Activated T-cell treated with anti-CD3 and anti-CD28 coated beads for 1 hour (primary cell): ENCODE measurements around the gene LDLRAP1.

ENCODE experiments used
- DNase-seq: peaks from one replicate; pipeline ENCODE4 v3.0.0-alpha.2; 2020; ENCODE audit warnings: low read depth

Gene LDLRAP1

DNA sequence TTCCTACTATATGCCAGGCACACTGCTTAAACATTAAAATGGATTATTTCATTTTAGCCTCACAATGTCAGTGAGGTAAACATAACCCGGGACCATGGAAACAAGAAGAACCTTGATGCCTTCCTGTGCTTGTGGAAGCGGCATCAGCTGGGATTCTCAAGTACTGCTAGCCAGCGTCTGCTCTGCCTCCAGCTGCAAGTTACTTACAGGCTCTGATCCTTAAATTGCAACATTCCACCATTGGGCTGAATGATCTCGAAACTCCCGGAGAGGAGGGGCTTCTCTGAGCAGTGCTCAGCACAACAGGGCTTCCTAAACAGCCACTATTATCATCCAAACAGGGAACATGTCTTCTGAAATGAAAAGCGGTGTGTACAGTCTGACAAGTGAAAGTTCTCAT is 66.5 kb downstream of the LDLRAP1 start:
- no peak for DNase-seq

DNA sequence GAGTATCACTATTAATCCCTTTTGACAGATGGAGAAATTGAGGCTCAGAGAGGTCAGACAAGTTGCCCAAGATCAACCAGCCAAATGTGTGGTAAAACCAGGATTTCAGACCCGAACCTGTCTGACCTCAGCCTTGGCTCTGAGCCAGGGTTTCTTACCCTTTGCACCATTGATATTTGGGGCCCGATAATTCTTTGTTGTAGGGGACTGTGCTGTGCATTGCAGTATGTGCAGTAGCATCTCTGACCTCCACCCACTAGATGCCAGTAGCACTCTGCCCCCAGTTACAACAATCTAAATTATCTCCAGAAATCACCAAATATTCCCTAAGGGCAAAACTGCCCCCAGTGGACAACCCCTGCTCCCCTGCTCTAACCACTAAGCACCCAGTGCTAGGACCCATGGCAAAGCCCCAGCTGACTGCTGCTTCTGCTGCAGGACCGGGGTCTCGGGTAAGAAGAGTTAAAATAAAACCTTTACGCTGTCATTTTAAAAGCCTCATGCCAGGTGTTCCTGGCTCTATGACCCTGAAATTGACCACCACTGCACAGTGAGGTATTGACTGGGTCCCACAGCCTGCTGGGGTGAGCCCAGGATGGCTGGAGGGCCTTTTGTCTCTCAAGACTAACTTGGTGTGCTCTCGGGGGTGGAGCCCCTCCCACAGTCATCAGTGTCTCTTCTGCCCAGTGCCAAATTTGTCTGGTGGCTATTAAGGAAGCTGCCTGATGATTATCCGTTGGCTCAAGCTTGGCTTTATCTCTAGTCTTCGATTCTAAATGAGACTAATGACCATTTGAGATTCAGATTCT is 67.6 kb downstream of the LDLRAP1 start:
- no peak for DNase-seq

DNA sequence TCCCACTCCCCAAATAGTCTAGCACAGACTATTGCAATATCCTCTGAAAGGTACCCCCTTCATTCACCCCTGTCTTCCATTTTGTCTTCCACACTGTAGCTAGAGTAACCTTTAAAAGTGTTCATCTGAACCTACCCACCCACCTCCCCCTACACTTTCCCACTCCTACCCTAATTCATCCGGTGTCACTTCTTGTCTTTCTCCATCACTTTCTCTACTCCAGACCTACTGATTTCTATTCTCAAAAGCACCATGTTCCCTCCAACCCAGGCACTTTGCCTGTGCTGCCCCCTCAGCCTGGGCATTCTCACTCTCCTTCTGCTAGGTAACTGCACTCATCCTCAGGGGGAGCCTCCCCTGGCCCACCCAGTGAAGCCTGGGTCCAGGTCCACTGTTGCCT is 68.4 kb downstream of the LDLRAP1 start:
- DNase-seq = no peak

DNA sequence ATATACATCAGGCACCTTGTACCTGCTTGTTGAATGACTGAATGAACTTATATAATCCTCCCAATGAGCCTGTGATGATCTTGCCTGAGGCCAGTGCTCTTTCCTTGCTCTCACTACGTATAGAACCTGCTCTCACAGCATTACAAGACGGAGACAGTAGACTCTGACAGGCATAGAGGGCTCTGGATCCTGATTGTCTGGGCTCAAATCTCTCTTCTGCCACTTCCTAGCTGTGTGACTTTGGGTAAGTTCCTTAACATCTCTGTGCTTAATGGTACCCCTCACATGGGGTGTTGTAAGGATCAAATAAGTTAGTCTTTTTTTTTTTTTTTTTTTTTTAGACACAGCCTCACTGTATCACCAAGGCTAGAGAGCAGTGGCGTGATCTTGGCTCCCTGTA is 69.0 kb downstream of the LDLRAP1 start:
- DNase-seq = no peak

DNA sequence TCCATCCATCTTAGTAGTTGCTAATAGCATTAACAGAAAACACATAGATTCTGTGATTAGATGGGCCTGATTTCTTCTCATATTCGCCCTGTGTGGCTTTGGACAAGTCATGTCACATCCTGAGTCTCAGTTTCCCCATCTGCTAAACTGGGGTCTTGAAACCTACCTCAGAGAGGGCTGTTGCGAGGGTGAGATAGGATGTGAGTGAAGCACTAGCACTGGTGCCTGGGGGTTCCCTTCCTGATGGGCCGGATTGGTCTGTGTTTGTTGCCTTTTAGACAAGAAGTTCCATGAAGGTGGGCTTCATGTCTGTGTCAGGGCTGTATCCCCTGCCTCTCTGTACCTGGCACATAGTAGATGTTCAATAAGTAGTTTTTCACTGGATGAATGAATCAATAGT is 69.7 kb downstream of the LDLRAP1 start:
- DNase-seq = no peak

DNA sequence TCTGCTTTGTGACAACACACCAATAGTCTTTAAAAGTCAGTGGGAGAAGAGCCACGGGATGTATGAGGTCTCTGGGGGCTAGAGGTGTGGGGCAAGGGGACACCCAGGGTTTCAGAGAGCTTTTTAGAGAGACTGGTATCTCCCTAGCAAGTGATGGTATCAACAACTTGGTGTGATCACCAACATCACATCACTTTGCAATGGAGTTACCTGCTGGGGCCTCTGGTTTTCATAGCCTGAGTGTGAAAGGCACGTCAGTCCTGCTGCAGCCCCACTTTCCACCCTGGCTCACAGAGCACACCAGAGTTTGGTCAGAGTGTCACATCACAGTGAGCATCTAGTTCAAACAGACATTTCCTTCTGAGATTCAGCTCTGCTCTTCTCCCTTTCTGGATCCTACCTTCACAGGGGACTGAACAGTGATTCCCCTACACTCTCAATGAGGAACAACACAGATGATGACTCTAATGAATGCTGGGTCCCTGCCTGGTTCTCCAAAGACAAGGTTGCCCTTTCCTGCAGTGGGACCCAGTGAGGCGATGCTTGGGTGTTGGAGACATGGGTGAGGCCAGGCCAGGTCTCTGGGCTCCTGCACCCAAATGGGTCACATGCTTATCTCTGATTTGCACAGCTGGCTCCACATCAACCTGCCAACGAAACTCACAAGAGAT is 71.2 kb downstream of the LDLRAP1 start:
- DNase-seq = no peak

DNA sequence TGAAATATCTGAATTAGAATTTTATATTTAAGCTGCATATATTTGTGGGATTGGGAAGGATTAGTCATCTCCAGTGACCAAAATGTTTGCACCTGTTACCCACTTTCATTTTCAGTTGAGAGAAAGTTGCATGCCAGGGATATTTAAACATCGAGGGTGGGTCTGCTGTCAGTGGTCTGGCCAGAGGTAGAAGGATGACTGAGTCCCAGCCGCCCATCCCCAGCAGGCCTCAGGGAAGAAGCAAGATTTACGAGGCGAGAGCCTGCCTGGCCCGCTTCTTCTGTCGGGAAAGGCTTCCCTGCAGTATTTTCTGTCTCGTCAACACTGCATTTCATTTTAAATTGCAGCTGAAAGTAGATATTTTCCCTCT is 71.8 kb downstream of the LDLRAP1 start:
- no peak for DNase-seq

DNA sequence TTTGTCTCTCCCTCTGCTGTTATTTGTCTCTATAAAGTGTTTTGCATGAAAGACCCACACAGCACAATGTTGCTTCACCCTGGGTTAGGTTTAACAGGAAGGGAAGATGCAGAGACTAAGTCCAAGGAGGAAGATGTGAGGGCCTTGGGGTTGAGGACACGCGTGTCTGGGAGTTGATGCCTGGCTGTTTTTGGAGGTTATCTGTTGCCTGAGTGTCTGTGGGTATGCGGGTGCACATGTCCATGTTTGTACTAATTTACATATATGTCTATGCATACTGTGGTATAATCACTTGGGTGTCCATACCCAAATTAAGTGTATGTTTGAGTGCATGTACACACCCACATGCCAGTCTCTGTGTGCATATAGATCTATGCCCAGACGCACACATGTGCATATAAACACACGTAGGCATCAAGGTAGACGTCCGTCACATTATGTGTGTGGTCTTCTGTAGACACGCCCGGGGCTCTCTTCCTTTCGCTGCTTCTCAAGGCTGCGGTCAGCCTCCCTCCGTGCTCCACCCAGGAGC is 72.2 kb downstream of the LDLRAP1 start:
- no peak for DNase-seq

DNA sequence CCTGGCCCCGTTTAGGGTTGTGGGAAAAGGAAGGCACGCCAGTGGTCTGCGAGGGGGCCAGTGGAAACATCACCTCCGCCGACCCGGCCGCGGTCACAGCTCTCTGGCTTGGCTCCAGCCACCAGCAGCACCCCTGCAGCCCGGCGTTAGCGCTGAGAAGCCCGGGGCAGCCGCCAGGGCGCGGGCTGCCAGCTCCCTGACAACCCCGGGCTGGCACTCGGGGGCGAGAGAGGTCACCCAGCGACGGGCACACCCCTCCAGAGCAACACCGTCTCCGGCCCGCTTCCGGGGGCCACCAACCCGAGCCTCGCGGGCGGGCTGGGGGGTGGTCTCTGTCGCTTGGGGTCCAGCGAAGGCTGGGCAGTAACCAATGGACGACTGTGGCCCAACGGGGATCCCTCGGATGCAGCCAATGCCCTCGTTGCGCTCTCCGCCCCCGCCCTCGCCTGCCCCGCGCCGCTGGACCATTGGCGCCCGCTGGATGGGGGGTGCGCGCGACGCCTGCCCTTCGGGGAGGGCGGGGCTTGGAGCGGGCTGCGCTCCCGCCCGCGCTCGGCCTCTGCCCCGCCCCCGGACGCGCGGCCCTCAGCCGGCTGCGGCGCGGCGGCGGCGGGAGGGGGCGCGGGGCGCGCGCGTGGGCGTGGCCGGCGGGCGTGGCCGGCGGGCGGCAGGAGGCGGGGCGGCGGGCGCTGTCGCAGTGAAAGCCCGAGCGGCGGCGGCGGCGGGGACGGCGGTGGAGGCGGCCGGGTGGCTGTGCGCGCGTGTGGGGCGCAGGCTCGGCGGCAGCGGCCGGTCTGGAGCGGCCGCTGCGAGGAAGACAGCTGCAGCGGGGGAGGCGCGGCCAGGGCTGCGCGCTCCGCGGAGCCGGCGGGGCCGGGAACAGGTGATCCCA is 72.9 kb downstream of the LDLRAP1 start, which contains the start of gene MAN1C1:
MAN1C1 (plus strand) TSS at position 697 of the 892 bp plus-strand sequence. CDS start 1,007 bp downstream, outside the sequence.
- DNase-seq = peak; percentile 76

DNA sequence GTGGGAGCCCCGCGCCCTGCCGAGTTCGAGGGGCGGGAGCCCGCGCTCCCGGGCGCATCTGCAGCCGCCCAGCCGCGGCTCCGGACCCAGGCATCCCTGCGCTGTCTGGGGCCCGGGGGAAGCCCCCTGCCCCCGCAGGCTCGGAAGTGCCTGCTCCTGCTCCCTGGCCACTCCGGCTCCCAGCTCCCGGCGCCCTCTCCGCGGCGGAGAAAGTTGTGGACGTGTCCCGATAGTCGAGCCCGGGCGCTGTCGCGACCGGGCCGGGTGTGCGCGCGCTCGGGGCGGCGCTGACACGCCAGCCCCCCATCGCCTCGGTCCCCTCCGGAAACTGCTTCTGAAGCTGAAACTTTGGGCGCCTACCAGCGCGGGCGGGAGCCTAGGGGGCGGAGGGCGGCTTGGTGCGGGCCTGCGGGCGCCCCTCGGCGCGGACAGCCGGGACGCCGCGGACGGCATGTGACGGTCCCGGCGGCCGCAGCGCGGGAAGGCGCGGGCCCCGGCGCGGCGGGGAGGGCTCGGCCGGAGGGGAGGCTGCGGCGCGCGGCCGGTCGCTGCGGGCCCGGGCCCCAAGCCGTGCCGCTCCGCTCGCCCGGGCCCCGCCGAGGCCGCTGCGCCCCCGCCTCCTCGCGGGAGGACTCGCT is 73.7 kb downstream of the LDLRAP1 start:
- DNase-seq = no peak

DNA sequence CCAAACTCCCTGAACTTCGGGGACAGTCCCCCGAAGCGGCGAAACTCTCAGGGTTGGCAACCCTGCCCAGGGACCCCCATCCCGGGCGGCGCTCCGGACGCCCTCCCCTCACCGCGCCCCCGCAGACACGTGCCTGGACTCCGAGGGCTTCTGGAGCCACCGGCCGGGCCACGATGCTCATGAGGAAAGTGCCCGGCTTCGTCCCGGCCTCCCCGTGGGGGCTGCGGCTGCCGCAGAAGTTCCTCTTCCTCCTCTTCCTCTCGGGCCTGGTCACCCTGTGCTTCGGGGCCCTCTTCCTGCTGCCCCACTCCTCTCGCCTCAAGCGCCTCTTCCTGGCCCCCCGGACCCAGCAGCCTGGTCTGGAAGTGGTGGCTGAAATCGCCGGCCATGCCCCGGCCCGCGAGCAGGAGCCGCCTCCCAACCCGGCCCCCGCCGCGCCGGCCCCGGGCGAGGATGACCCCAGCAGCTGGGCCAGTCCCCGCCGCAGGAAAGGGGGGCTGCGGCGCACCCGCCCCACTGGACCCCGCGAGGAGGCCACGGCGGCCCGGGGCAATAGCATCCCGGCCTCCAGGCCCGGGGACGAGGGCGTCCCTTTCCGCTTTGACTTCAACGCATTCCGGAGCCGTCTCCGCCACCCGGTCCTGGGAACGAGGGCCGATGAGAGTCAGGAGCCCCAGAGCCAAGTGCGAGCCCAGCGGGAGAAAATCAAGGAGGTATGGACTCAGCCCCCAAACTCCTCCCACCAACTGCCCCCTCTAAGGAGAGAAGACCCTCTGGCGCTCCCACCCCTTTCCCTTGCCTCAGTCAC is 74.4 kb downstream of the LDLRAP1 start:
- no peak for DNase-seq

DNA sequence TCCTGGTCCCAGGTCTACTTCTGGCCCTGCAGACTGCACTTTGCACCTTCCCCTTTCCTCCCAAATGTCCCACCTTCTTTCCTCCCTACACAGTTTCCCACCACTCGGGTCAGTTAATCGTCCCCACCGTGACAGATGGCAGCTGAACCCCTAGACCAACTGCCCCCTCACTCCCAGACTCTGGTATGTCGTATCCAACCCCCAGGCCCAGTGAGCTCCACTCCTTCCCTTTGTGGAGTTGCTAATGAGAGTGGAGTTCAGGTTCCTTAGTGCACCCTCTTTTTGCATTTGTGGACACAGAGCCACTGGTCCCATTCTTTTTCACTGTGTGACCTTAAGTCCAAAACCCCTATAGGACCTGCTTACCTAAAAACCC is 75.0 kb downstream of the LDLRAP1 start:
- no peak for DNase-seq
